BLaER1 (cell line): Measurements from ENCODE around the gene KLK8.

Experiments
- H3K27ac ChIP-seq: shearing (Covaris generic); formaldehyde crosslinking; 2 replicates; pipeline ENCODE4 v1.8.1; 2022
- H3K27me3 ChIP-seq: shearing (Covaris generic); formaldehyde crosslinking; 2 replicates; pipeline ENCODE4 v1.8.1; 2022
- H3K36me3 ChIP-seq: shearing (Covaris generic); formaldehyde crosslinking; 2 replicates; pipeline ENCODE4 v1.8.1; 2022
- H3K4me1 ChIP-seq: shearing (Covaris generic); formaldehyde crosslinking; 2 replicates; pipeline ENCODE4 v1.8.1; 2022
- H3K4me2 ChIP-seq: shearing (Covaris generic); formaldehyde crosslinking; 2 replicates; pipeline ENCODE4 v1.8.1; 2022
- H3K4me3 ChIP-seq: shearing (Covaris generic); formaldehyde crosslinking; 2 replicates; pipeline ENCODE4 v1.8.1; 2022
- H3K9ac ChIP-seq: shearing (Covaris generic); formaldehyde crosslinking; 2 replicates; pipeline ENCODE4 v1.8.1; 2022
- H3K9me3 ChIP-seq: shearing (Covaris generic); formaldehyde crosslinking; 2 replicates; pipeline ENCODE4 v1.8.1; 2022
- H4K20me1 ChIP-seq: shearing (Covaris generic); formaldehyde crosslinking; 2 replicates; pipeline ENCODE4 v1.8.1; 2022
- Cebpa-rat ChIP-seq: shearing (Covaris generic); IDR thresholded peaks from 2 replicates; pipeline ENCODE4 v1.8.1; 2022

The KLK8 gene

GRCh38 chr19:50962245-50962644, 39.2 kb downstream of the KLK8 start:
- Histone ChIP-seq H3K36me3 (no peaks in the 10 kb centered on the region), H3K4me3 (no peak overlapping the region), H3K4me1 (no peaks in the 10 kb centered on the region), H3K4me2 (no peak overlapping the region), H3K27me3 (no peaks in the 10 kb centered on the region), H3K27ac (no peak overlapping the region), H3K9me3 (no peaks in the 10 kb centered on the region), H4K20me1 (no peaks in the 10 kb centered on the region), H3K9ac (no peak overlapping the region)
- TF ChIP-seq Cebpa-rat, result no peak

- H3K4me2 ChIP-seq, result no peak overlapping the region
- no peaks in the 10 kb centered on the region for H3K9me3 ChIP-seq
- H3K4me1 ChIP-seq, result no peaks in the 10 kb centered on the region
- H3K4me3 ChIP-seq, result no peak overlapping the region
- no peak overlapping the region for H3K27ac ChIP-seq
- no peaks in the 10 kb centered on the region for H3K27me3 ChIP-seq
- no peaks in the 10 kb centered on the region for H3K36me3 ChIP-seq
- TF ChIP-seq Cebpa-rat, result no peak
- H4K20me1 ChIP-seq, result no peaks in the 10 kb centered on the region
- H3K9ac ChIP-seq, result no peak overlapping the region
These were observed 41.5 kb downstream of the KLK8 start for GRCh38 chr19:50959731-50960500.

- Histone ChIP-seq H3K4me1 (no peaks in the 10 kb centered on the region), H3K4me2 (no peak overlapping the region), H4K20me1 (no peaks in the 10 kb centered on the region)
These were observed 43.8 kb downstream of the KLK8 start for GRCh38 chr19:50957587-50957986.

GRCh38 chr19:50952910-50953309, 48.5 kb downstream of the KLK8 start, which contains the start of gene KLK5:
Gene KLK5 (minus strand): TSS chr19:50953038. CDS start chr19:50952657, 381 bp downstream.
- TF ChIP-seq Cebpa-rat, result no peak
- no peaks in the 10 kb centered on the region for H3K27me3 ChIP-seq
- H3K36me3 ChIP-seq, result no peaks in the 10 kb centered on the region
- no peak within 1 kb of the TSS for H3K4me3 ChIP-seq
- H3K27ac ChIP-seq, result no peak within 1 kb of the TSS
- H3K4me2 ChIP-seq, result no peak within 1 kb of the TSS
- no peaks in the 10 kb centered on the region for H3K9me3 ChIP-seq
- no peak within 1 kb of the TSS for H3K9ac ChIP-seq
- H4K20me1 ChIP-seq, result no peaks in the 10 kb centered on the region
- H3K4me1 ChIP-seq, result no peaks in the 10 kb centered on the region

More at GRCh38 chr19:50957587-50957986, 43.8 kb downstream of the KLK8 start:
- Histone ChIP-seq H3K36me3 (no peaks in the 10 kb centered on the region), H3K9ac (no peak overlapping the region), H3K27me3 (no peaks in the 10 kb centered on the region), H3K4me3 (no peak overlapping the region), H3K9me3 (no peaks in the 10 kb centered on the region), H3K27ac (no peak overlapping the region)
- TF ChIP-seq Cebpa-rat, result no peak

- no peak overlapping the region for H3K27ac ChIP-seq
- no peaks in the 10 kb centered on the region for H3K36me3 ChIP-seq
- TF ChIP-seq Cebpa-rat, result no peak
- no peaks in the 10 kb centered on the region for H3K9me3 ChIP-seq
- no peak overlapping the region for H3K4me2 ChIP-seq
- H3K9ac ChIP-seq, result no peak overlapping the region
- H3K4me1 ChIP-seq, result no peaks in the 10 kb centered on the region
- H3K27me3 ChIP-seq, result no peaks in the 10 kb centered on the region
- no peaks in the 10 kb centered on the region for H4K20me1 ChIP-seq
- no peak overlapping the region for H3K4me3 ChIP-seq
These were observed 51.5 kb downstream of the KLK8 start for GRCh38 chr19:50949861-50950260.

GRCh38 chr19:50947123-50947522, 54.3 kb downstream of the KLK8 start:
- Histone ChIP-seq H3K9ac (no peak overlapping the region), H4K20me1 (no peaks in the 10 kb centered on the region), H3K4me3 (no peak overlapping the region), H3K4me2 (no peak overlapping the region), H3K27me3 (no peaks in the 10 kb centered on the region), H3K36me3 (no peaks in the 10 kb centered on the region), H3K9me3 (no peaks in the 10 kb centered on the region), H3K4me1 (no peaks in the 10 kb centered on the region), H3K27ac (no peak overlapping the region)
- TF ChIP-seq Cebpa-rat, result no peak
